ENCODE data around the gene BOD1L1. TPM values are rescaled to one million over a fixed set of nuclear protein-coding genes. Genes with fewer than 3 reads are reported as not detected.

BOD1L1 gene
- polyA plus RNA-seq, 2 donors = 8.0 to 9.0 TPM

DNA sequence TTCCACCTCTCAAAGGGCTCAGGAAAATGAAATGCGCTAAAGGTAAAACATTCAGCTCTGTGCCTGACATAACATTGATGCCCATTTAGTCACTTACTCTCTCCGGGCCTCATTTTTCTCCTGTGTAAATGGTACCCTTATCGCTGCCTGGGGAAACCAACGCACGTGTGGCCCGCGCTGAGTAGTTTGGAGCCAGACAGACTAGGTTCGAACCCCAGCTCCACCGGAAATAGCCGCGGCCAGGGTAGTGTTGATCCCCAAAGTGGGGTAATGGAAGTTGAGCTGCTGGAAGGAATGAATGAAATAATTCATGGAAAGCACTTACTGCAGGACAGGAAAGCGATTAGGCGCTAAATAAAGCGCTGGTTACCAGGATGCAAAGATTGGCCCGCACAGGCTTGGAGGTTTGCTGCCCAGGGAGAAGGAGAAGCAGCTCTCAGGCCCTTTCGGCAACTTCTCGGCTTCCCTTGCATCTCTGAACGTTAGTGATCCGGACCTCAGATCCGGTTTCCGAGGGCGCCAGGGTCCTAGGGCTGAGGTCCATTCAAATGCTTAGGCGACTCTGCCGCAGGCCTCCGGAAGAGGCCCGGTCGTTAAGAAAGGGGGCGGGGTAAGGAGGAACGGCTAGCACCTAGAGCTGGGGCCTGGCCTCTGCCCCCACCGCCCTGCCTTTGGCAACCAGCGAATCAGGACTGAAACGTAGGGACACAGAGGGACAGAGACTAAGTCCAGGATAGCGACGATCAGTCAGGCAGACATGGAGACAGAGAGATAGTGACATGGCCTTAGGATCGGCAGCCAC lies 96.5 kb downstream of the BOD1L1 start:
- Histone ChIP-seq H3K9me3 (ENCODE audit: control insufficient read depth in 2 of 2, insufficient read depth in 1 of 2, low read depth in 1 of 2, low read length in 1 of 2) (peaks cover 4% of the 10 kb centered on the region in 2 donors), H3K27ac (ENCODE audit: low read depth in 2 of 2, low read length in 1 of 2) (no peak overlapping the region), H3K4me1 (ENCODE audit: control insufficient read depth in 2 of 2, insufficient read depth in 2 of 2, low read length in 1 of 2) (peaks cover 5 to 12% of the 10 kb centered on the region in 2 donors), H3K4me3 (ENCODE audit: low read depth in 1 of 2, low read length in 2 of 2) (no peak overlapping the region), H3K27me3 (ENCODE audit: control insufficient read depth in 1 of 2, insufficient read depth in 2 of 2, low read length in 2 of 2) (peaks cover 10 to 37% of the 10 kb centered on the region in 2 donors), H3K36me3 (ENCODE audit: control insufficient read depth in 2 of 2, insufficient read depth in 2 of 2, low read length in 1 of 2) (no peaks in the 10 kb centered on the region)
- WGBS, 2 donors = 9 to 28% methylated on average over 35 of the region's 35 CpGs

GRCh38 chr4:13529128-13529919 lies 98.2 kb downstream of the BOD1L1 start:
- Histone ChIP-seq H3K9me3 (ENCODE audit: control insufficient read depth in 2 of 2, insufficient read depth in 1 of 2, low read depth in 1 of 2, low read length in 1 of 2) (peaks cover 9 to 11% of the 10 kb centered on the region in 2 donors), H3K36me3 (ENCODE audit: control insufficient read depth in 2 of 2, insufficient read depth in 2 of 2, low read length in 1 of 2) (no peaks in the 10 kb centered on the region), H3K4me1 (ENCODE audit: control insufficient read depth in 2 of 2, insufficient read depth in 2 of 2, low read length in 1 of 2) (peaks cover 5 to 12% of the 10 kb centered on the region in 2 donors), H3K27ac (ENCODE audit: low read depth in 2 of 2, low read length in 1 of 2) (no peak overlapping the region), H3K4me3 (ENCODE audit: low read depth in 1 of 2, low read length in 2 of 2) (peak overlapping the region in 1 of 2 donors; percentile 16), H3K27me3 (ENCODE audit: control insufficient read depth in 1 of 2, insufficient read depth in 2 of 2, low read length in 2 of 2) (peaks cover 3 to 39% of the 10 kb centered on the region in 2 donors)
- WGBS, 2 donors = 13 to 26% methylated on average over 37 of the region's 37 CpGs

GRCh38 chr4:13528821-13529127 lies 98.8 kb downstream of the BOD1L1 start:
- Histone ChIP-seq H3K27me3 (ENCODE audit: control insufficient read depth in 1 of 2, insufficient read depth in 2 of 2, low read length in 2 of 2) (peaks cover 8 to 40% of the 10 kb centered on the region in 2 donors), H3K27ac (ENCODE audit: low read depth in 2 of 2, low read length in 1 of 2) (no peak overlapping the region)
- WGBS, 2 donors = 5 to 10% methylated on average over 5 of the region's 5 CpGs

GRCh38 chr4:13527981-13528820 lies 99.3 kb downstream of the BOD1L1 start:
- Histone ChIP-seq H3K9me3 (ENCODE audit: control insufficient read depth in 2 of 2, insufficient read depth in 1 of 2, low read depth in 1 of 2, low read length in 1 of 2) (peaks cover 17 to 18% of the 10 kb centered on the region in 2 donors), H3K4me1 (ENCODE audit: control insufficient read depth in 2 of 2, insufficient read depth in 2 of 2, low read length in 1 of 2) (peaks cover 5 to 12% of the 10 kb centered on the region in 2 donors), H3K27me3 (ENCODE audit: control insufficient read depth in 1 of 2, insufficient read depth in 2 of 2, low read length in 2 of 2) (peaks cover 14 to 42% of the 10 kb centered on the region in 2 donors), H3K27ac (ENCODE audit: low read depth in 2 of 2, low read length in 1 of 2) (no peak overlapping the region), H3K4me3 (ENCODE audit: low read depth in 1 of 2, low read length in 2 of 2) (peak overlapping the region in 1 of 2 donors; percentile 16), H3K36me3 (ENCODE audit: control insufficient read depth in 2 of 2, insufficient read depth in 2 of 2, low read length in 1 of 2) (no peaks in the 10 kb centered on the region)
- WGBS, 2 donors = 6% methylated on average over 35 of the region's 35 CpGs

More at GRCh38 chr4:13528821-13529127, 98.8 kb downstream of the BOD1L1 start:
- peak overlapping the region in 1 of 2 donors; percentile 16 for H3K4me3 ChIP-seq (ENCODE audit: low read depth in 1 of 2, low read length in 2 of 2)
- H3K4me1 ChIP-seq (ENCODE audit: control insufficient read depth in 2 of 2, insufficient read depth in 2 of 2, low read length in 1 of 2) = peaks cover 5 to 12% of the 10 kb centered on the region in 2 donors
- peaks cover 15% of the 10 kb centered on the region in 2 donors for H3K9me3 ChIP-seq (ENCODE audit: control insufficient read depth in 2 of 2, insufficient read depth in 1 of 2, low read depth in 1 of 2, low read length in 1 of 2)
- no peaks in the 10 kb centered on the region for H3K36me3 ChIP-seq (ENCODE audit: control insufficient read depth in 2 of 2, insufficient read depth in 2 of 2, low read length in 1 of 2)

- no peak overlapping the region for H3K27ac ChIP-seq (ENCODE audit: low read depth in 2 of 2, low read length in 1 of 2)
- WGBS, 2 donors = 4 to 9% methylated on average over 40 to 46 of the region's 46 CpGs
Measured at GRCh38 chr4:13527192-13527980, 100.1 kb downstream of the BOD1L1 start.

DNA sequence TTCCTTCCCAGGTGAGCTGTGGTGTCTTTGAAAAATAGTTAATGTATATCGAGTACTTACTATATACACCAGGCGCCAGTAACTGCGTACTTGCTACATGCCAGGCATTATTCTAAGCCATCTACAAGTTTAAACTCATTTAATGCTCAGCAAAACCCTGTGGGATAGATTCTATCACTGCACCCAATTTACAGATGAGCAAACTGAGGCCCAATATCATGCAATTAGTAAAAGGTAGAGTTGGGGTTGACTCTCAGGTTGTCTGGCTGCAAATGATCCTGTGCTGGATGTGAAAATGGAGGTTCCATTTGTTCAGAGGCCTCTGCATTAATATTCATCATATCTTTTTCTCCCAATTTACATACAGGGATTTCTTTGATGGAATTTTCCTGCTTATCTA lies 100.9 kb downstream of the BOD1L1 start:
- Histone ChIP-seq H3K4me3 (ENCODE audit: low read depth in 1 of 2, low read length in 2 of 2) (no peak overlapping the region), H3K36me3 (ENCODE audit: control insufficient read depth in 2 of 2, insufficient read depth in 2 of 2, low read length in 1 of 2) (no peaks in the 10 kb centered on the region), H3K27ac (ENCODE audit: low read depth in 2 of 2, low read length in 1 of 2) (no peak overlapping the region), H3K9me3 (ENCODE audit: control insufficient read depth in 2 of 2, insufficient read depth in 1 of 2, low read depth in 1 of 2, low read length in 1 of 2) (peaks cover 18 to 21% of the 10 kb centered on the region in 2 donors), H3K4me1 (ENCODE audit: control insufficient read depth in 2 of 2, insufficient read depth in 2 of 2, low read length in 1 of 2) (peaks cover 7 to 12% of the 10 kb centered on the region in 2 donors), H3K27me3 (ENCODE audit: control insufficient read depth in 1 of 2, insufficient read depth in 2 of 2, low read length in 2 of 2) (peaks cover 14 to 46% of the 10 kb centered on the region in 2 donors)
- 51 to 66% methylated on average over 3 of the region's 3 CpGs for WGBS, 2 donors

More at GRCh38 chr4:13527192-13527980, 100.1 kb downstream of the BOD1L1 start:
- Histone ChIP-seq H3K4me3 (ENCODE audit: low read depth in 1 of 2, low read length in 2 of 2) (no peak overlapping the region), H3K36me3 (ENCODE audit: control insufficient read depth in 2 of 2, insufficient read depth in 2 of 2, low read length in 1 of 2) (no peaks in the 10 kb centered on the region), H3K9me3 (ENCODE audit: control insufficient read depth in 2 of 2, insufficient read depth in 1 of 2, low read depth in 1 of 2, low read length in 1 of 2) (peaks cover 18 to 21% of the 10 kb centered on the region in 2 donors), H3K4me1 (ENCODE audit: control insufficient read depth in 2 of 2, insufficient read depth in 2 of 2, low read length in 1 of 2) (peaks cover 5 to 12% of the 10 kb centered on the region in 2 donors), H3K27me3 (ENCODE audit: control insufficient read depth in 1 of 2, insufficient read depth in 2 of 2, low read length in 2 of 2) (peaks cover 14 to 48% of the 10 kb centered on the region in 2 donors)

GRCh38 chr4:13525606-13526281 lies 101.8 kb downstream of the BOD1L1 start:
- Histone ChIP-seq H3K27me3 (ENCODE audit: control insufficient read depth in 1 of 2, insufficient read depth in 2 of 2, low read length in 2 of 2) (peaks cover 14 to 38% of the 10 kb centered on the region in 2 donors), H3K36me3 (ENCODE audit: control insufficient read depth in 2 of 2, insufficient read depth in 2 of 2, low read length in 1 of 2) (no peaks in the 10 kb centered on the region), H3K4me1 (ENCODE audit: control insufficient read depth in 2 of 2, insufficient read depth in 2 of 2, low read length in 1 of 2) (peaks cover 7 to 8% of the 10 kb centered on the region in 2 donors), H3K4me3 (ENCODE audit: low read depth in 1 of 2, low read length in 2 of 2) (no peak overlapping the region), H3K27ac (ENCODE audit: low read depth in 2 of 2, low read length in 1 of 2) (no peak overlapping the region), H3K9me3 (ENCODE audit: control insufficient read depth in 2 of 2, insufficient read depth in 1 of 2, low read depth in 1 of 2, low read length in 1 of 2) (peaks cover 18 to 21% of the 10 kb centered on the region in 2 donors)
- WGBS, 2 donors = 56 to 62% methylated on average over 4 of the region's 4 CpGs

GRCh38 chr4:13524504-13525243 lies 102.9 kb downstream of the BOD1L1 start:
- peak overlapping the region in 1 of 2 donors; percentile 12 for H3K4me3 ChIP-seq (ENCODE audit: low read depth in 1 of 2, low read length in 2 of 2)
- WGBS, 2 donors = 16 to 33% methylated on average over 36 of the region's 36 CpGs
- H3K9me3 ChIP-seq (ENCODE audit: control insufficient read depth in 2 of 2, insufficient read depth in 1 of 2, low read depth in 1 of 2, low read length in 1 of 2) = peaks cover 18 to 19% of the 10 kb centered on the region in 2 donors
- no peak overlapping the region for H3K27ac ChIP-seq (ENCODE audit: low read depth in 2 of 2, low read length in 1 of 2)
- H3K36me3 ChIP-seq (ENCODE audit: control insufficient read depth in 2 of 2, insufficient read depth in 2 of 2, low read length in 1 of 2) = no peaks in the 10 kb centered on the region
- H3K4me1 ChIP-seq (ENCODE audit: control insufficient read depth in 2 of 2, insufficient read depth in 2 of 2, low read length in 1 of 2) = peaks cover 7 to 8% of the 10 kb centered on the region in 2 donors
- peaks cover 14 to 38% of the 10 kb centered on the region in 2 donors for H3K27me3 ChIP-seq (ENCODE audit: control insufficient read depth in 1 of 2, insufficient read depth in 2 of 2, low read length in 2 of 2)

All from esophagus (tissue), 2 donors.